Thymus (tissue), 11 donors: Measurements from ENCODE around the gene TEKT4. TPM values are rescaled to one million over a fixed set of nuclear protein-coding genes. Genes with fewer than 3 reads are reported as not detected.
"Not testable (repeated sequence)": the region's sequence is repeated elsewhere in the genome, so short reads cannot be mapped to it uniquely, and the experiment has no call there.

ENCODE experiments used
- DNase-seq, 9 donors: peaks; one replicate each; pipeline ENCODE4 v3.0.0-alpha.2; 2013; ENCODE audit warnings: low spot score in 9 of 9, low read depth in 6 of 9, missing footprints in 1 of 9
- H3K27ac ChIP-seq, 2 donors: one replicate each; pipeline ENCODE4 v1.5.1; 2013; ENCODE audit warnings: control low read depth in 1 of 2, low read depth in 1 of 2, low read length in 1 of 2, mild to moderate bottlenecking in 1 of 2, moderate library complexity in 1 of 2
- H3K27me3 ChIP-seq, 2 donors: one replicate each; pipeline ENCODE4 v1.5.1; 2013; ENCODE audit warnings: low read length in 1 of 2; ENCODE audit not compliant: control insufficient read depth in 2 of 2, insufficient read depth in 1 of 2
- H3K36me3 ChIP-seq, 2 donors: one replicate each; pipeline ENCODE4 v1.5.1; 2013; ENCODE audit warnings: low read length in 1 of 2, mild to moderate bottlenecking in 1 of 2, moderate library complexity in 1 of 2; ENCODE audit not compliant: control insufficient read depth in 2 of 2, insufficient read depth in 2 of 2
- H3K4me1 ChIP-seq, 2 donors: one replicate each; pipeline ENCODE4 v1.5.1; 2013; ENCODE audit warnings: low read length in 2 of 2; ENCODE audit not compliant: control insufficient read depth in 2 of 2, insufficient read depth in 2 of 2
- H3K4me3 ChIP-seq, 2 donors: one replicate each; pipeline ENCODE4 v1.5.1; 2013; ENCODE audit warnings: low read length in 2 of 2, control low read depth in 1 of 2, mild to moderate bottlenecking in 1 of 2
- H3K9me3 ChIP-seq, 2 donors: one replicate each; pipeline ENCODE4 v1.5.1; 2013; ENCODE audit warnings: low read length in 1 of 2, mild to moderate bottlenecking in 1 of 2; ENCODE audit not compliant: control insufficient read depth in 2 of 2, insufficient read depth in 1 of 2
- WGBS: extraction: QIAGEN DNeasy Blood & Tissue Kit; methylation state at CpG from one replicate; pipeline ENCODE4 v1.1.7; 2013; 5-methylcytosine and 5-hydroxymethylcytosine counted together
- polyA plus RNA-seq: library from polyadenylated mRNA; stranded (reverse); fragments of 200-250 nt; gene quantifications from one replicate; pipeline ENCODE4 v1.2.3, GENCODE V29; 2013
- total RNA-seq: library from RNA; stranded (reverse); fragments of 120-200 nt; gene quantifications from one replicate; pipeline ENCODE4 v1.2.4, GENCODE V29; 2013
- donor health status: healthy.

Gene TEKT4
- total and polyA plus RNA-seq, 2 donors: 0.05 to 0.11 TPM

GRCh38 chr2:94875064-94875819, 4.0 kb downstream of the TEKT4 start:
- Histone ChIP-seq H3K4me1 (no peaks in the 10 kb centered on the region), H3K36me3 (no peaks in the 10 kb centered on the region), H3K4me3 (no peak overlapping the region), H3K9me3 (peaks cover 0 to 3% of the 10 kb centered on the region in 2 donors), H3K27me3 (peaks cover 0 to 36% of the 10 kb centered on the region in 2 donors), H3K27ac (no peak overlapping the region)
- no peak for DNase-seq
- WGBS: 94% methylated on average over 22 of the region's 22 CpGs

GRCh38 chr2:94875820-94876522, 4.7 kb downstream of the TEKT4 start:
- Histone ChIP-seq H3K4me1 (no peaks in the 10 kb centered on the region), H3K9me3 (no peaks in the 10 kb centered on the region), H3K4me3 (no peak overlapping the region), H3K27ac (no peak overlapping the region), H3K27me3 (peaks cover 0 to 28% of the 10 kb centered on the region in 2 donors), H3K36me3 (no peaks in the 10 kb centered on the region)
- WGBS: 83% methylated on average over 17 of the region's 17 CpGs
- DNase-seq: no peak

GRCh38 chr2:94876523-94876863, 5.3 kb downstream of the TEKT4 start:
- Histone ChIP-seq H3K9me3 (no peaks in the 10 kb centered on the region), H3K36me3 (no peaks in the 10 kb centered on the region), H3K4me1 (no peaks in the 10 kb centered on the region), H3K27ac (no peak overlapping the region), H3K4me3 (no peak overlapping the region), H3K27me3 (peaks cover 0 to 23% of the 10 kb centered on the region in 2 donors)
- 85% methylated on average over 16 of the region's 16 CpGs for WGBS
- DNase-seq: no peak

GRCh38 chr2:94877129-94877528, 5.9 kb downstream of the TEKT4 start:
- H3K9me3 ChIP-seq: no peaks in the 10 kb centered on the region
- no peaks in the 10 kb centered on the region for H3K36me3 ChIP-seq
- no peaks in the 10 kb centered on the region for H3K4me1 ChIP-seq
- peaks cover 0 to 17% of the 10 kb centered on the region in 2 donors for H3K27me3 ChIP-seq
- no peak overlapping the region for H3K27ac ChIP-seq
- 90% methylated on average over 5 of the region's 5 CpGs for WGBS
- H3K4me3 ChIP-seq: no peak overlapping the region
- DNase-seq: no peak

GRCh38 chr2:94878575-94878974, 7.3 kb downstream of the TEKT4 start:
- H3K9me3 ChIP-seq, H3K4me1 ChIP-seq, H3K27ac ChIP-seq, H3K27me3 ChIP-seq, DNase-seq, H3K4me3 ChIP-seq, H3K36me3 ChIP-seq: not testable (repeated sequence)
- 87% methylated on average over 7 of the region's 7 CpGs for WGBS

- Histone ChIP-seq H3K36me3 (no peaks in the 10 kb centered on the region), H3K9me3 (no peaks in the 10 kb centered on the region), H3K4me3 (no peak overlapping the region), H3K4me1 (no peaks in the 10 kb centered on the region), H3K27ac (no peak overlapping the region), H3K27me3 (peaks cover 0 to 6% of the 10 kb centered on the region in 2 donors)
- WGBS: 92% methylated on average over 9 of the region's 9 CpGs
- DNase-seq: no peak
Observed at GRCh38 chr2:94879314-94879981, 8.2 kb downstream of the TEKT4 start.

GRCh38 chr2:94879982-94880377, 8.8 kb downstream of the TEKT4 start:
- Histone ChIP-seq H3K27me3 (peaks cover 0 to 4% of the 10 kb centered on the region in 2 donors), H3K27ac (no peak overlapping the region), H3K4me1 (no peaks in the 10 kb centered on the region), H3K9me3 (no peaks in the 10 kb centered on the region), H3K4me3 (no peak overlapping the region), H3K36me3 (no peaks in the 10 kb centered on the region)
- 94% methylated on average over 11 of the region's 11 CpGs for WGBS
- DNase-seq: no peak

- Histone ChIP-seq H3K36me3 (no peaks in the 10 kb centered on the region), H3K4me1 (no peaks in the 10 kb centered on the region), H3K27me3 (peaks cover 0 to 1% of the 10 kb centered on the region in 2 donors), H3K9me3 (no peaks in the 10 kb centered on the region), H3K27ac (no peak overlapping the region), H3K4me3 (no peak overlapping the region)
- DNase-seq: no peak
- 88% methylated on average over 8 of the region's 8 CpGs for WGBS
Observed at GRCh38 chr2:94880507-94880906, 9.3 kb downstream of the TEKT4 start.

GRCh38 chr2:94881070-94881469, 9.8 kb downstream of the TEKT4 start:
- no peak for DNase-seq
- Histone ChIP-seq H3K4me3 (no peak overlapping the region), H3K27ac (no peak overlapping the region), H3K9me3 (no peaks in the 10 kb centered on the region), H3K36me3 (no peaks in the 10 kb centered on the region), H3K27me3 (no peaks in the 10 kb centered on the region), H3K4me1 (no peaks in the 10 kb centered on the region)
- WGBS: 83% methylated on average over 6 of the region's 6 CpGs
